GM12878 (cell line): ENCODE data around the gene MCM3AP. TPM values are rescaled to one million over a fixed set of nuclear protein-coding genes. Genes with fewer than 3 reads are reported as not detected.

Source experiments
- ATAC-seq: fragments of 200-7000 bp; cut with Tn5 transposase; 3 replicates; pipeline ENCODE4 v1.9.1; 2020; ENCODE audit warnings: mild to moderate bottlenecking, moderate library complexity
- BruUV-seq: library from RNA; stranded (reverse); fragments of 400-500 nt; replicated peaks from 2 replicates; lab custom pipeline; 2021; lab: Mats Ljungman, UMichigan
- CTCF ChIA-PET: fragments of 300-600 bp; sonication (Branson Sonifier 250); formaldehyde crosslinking; extraction: SDS; loops from one replicate; lab custom pipeline; 2021; ENCODE audit warnings: inconsistent platforms; lab: Yijun Ruan, JAX
- POLR2A ChIA-PET: fragments of 350-600 bp; formaldehyde crosslinking; extraction: SDS; loops from one replicate; lab custom pipeline; 2021; ENCODE audit warnings: inconsistent platforms; lab: Charles Lee
- RAD21 ChIA-PET: fragments of 300-600 bp; sonication (Branson Sonifier 250); formaldehyde crosslinking; loops from one replicate; lab custom pipeline; 2023; ENCODE audit warnings: antibody characterized with exemption; ENCODE audit not compliant: unreplicated experiment; lab: Charles Lee
- SMC1A ChIA-PET: fragments of 300-600 bp; sonication (Branson Sonifier 250); formaldehyde crosslinking; loops from one replicate; lab custom pipeline; 2023; ENCODE audit not compliant: unreplicated experiment, uncharacterized antibody; lab: Charles Lee
- DNase-seq: peaks from one replicate; pipeline ENCODE4 v3.0.0-alpha.2; 2011; ENCODE audit warnings: low read depth, low spot score
- FAIRE-seq: peaks from 3 replicates; lab custom pipeline; 2011; peaks lifted over from hg19 to GRCh38; lab: Jason Lieb, UNC
- H2AFZ ChIP-seq: 2 replicates; pipeline ENCODE4 v1.6.0; 2011; ENCODE audit warnings: low read depth, low read length, control low read depth; ENCODE audit not compliant: control insufficient read depth
- H3K27ac ChIP-seq: 2 replicates; pipeline ENCODE4 v1.5.1; 2011; ENCODE audit warnings: control low read depth; ENCODE audit not compliant: control insufficient read depth, insufficient read depth
- H3K27me3 ChIP-seq, 2 experiments: replicated peaks in 1 of 2; 2 replicates each; pipeline versions ENCODE4 v1.6.0 to v1.6.1; 2011; ENCODE audit warnings: low read length in 1 of 2; ENCODE audit not compliant: control insufficient read depth in 2 of 2, insufficient read depth in 2 of 2
- H3K36me3 ChIP-seq, 2 experiments: 2 replicates each; pipeline ENCODE4 v1.5.1; 2011; ENCODE audit warnings: low read length in 1 of 2; ENCODE audit not compliant: control insufficient read depth in 2 of 2, insufficient read depth in 2 of 2
- H3K4me1 ChIP-seq: 2 replicates; pipeline ENCODE4 v1.6.1; 2011; ENCODE audit warnings: mild to moderate bottlenecking, low read length, moderate library complexity, mixed read lengths; ENCODE audit not compliant: control insufficient read depth, insufficient read depth
- H3K4me2 ChIP-seq: 2 replicates; pipeline ENCODE4 v1.6.0; 2011; ENCODE audit warnings: control low read depth; ENCODE audit not compliant: control insufficient read depth, insufficient read depth
- H3K4me3 ChIP-seq: fragments of 200-600 bp; sonication (generic); 2 replicates; pipeline ENCODE4 v1.5.1; 2016
- H3K79me2 ChIP-seq: 2 replicates; pipeline ENCODE4 v1.6.0; 2011; ENCODE audit warnings: low read length; ENCODE audit not compliant: control insufficient read depth, insufficient read depth
- H3K9ac ChIP-seq: 2 replicates; pipeline ENCODE4 v1.8.0; 2011; ENCODE audit warnings: low read length, control low read depth, mixed read lengths; ENCODE audit not compliant: control insufficient read depth, insufficient read depth
- H3K9me3 ChIP-seq: replicated peaks from 3 replicates; pipeline ENCODE4 v1.5.1; 2011; ENCODE audit warnings: mild to moderate bottlenecking, low read length; ENCODE audit not compliant: control insufficient read depth, insufficient read depth
- H4K20me1 ChIP-seq: 2 replicates; pipeline ENCODE4 v1.6.0; 2011; ENCODE audit not compliant: control insufficient read depth, insufficient read depth
- ATF2 ChIP-seq: IDR thresholded peaks from 2 replicates; pipeline ENCODE4 v1.6.1; 2012; ENCODE audit warnings: low read length, inconsistent platforms
- BRCA1 ChIP-seq: IDR thresholded peaks from 2 replicates; pipeline ENCODE4 v1.6.1; 2011; ENCODE audit warnings: low read depth, low read length, improper control_type of control experiment
- DPF2 ChIP-seq: fragments of 450-650 bp; IDR thresholded peaks from 2 replicates; pipeline ENCODE4 v1.6.1; 2017; ENCODE audit warnings: mild to moderate bottlenecking
- PAX8 ChIP-seq: fragments of 450-650 bp; IDR thresholded peaks from 2 replicates; pipeline ENCODE4 v1.6.1; 2017; ENCODE audit warnings: mild to moderate bottlenecking, moderate library complexity
- SIX5 ChIP-seq: IDR thresholded peaks from 2 replicates; pipeline ENCODE4 v1.6.1; 2011; ENCODE audit warnings: mild to moderate bottlenecking, low read depth, low read length, moderate library complexity; ENCODE audit not compliant: severe bottlenecking
- SMARCA5 ChIP-seq: fragments of 450-650 bp; IDR thresholded peaks from 2 replicates; pipeline ENCODE4 v1.6.1; 2017; ENCODE audit warnings: mild to moderate bottlenecking
- SRF ChIP-seq, 2 experiments: IDR thresholded peaks; 2 replicates each; pipeline ENCODE4 v1.6.1; 2011; ENCODE audit warnings: low read depth in 2 of 2, low read length in 2 of 2, mild to moderate bottlenecking in 1 of 2, moderate library complexity in 1 of 2
- ZNF384 ChIP-seq: IDR thresholded peaks from 2 replicates; pipeline ENCODE4 v1.6.1; 2012; ENCODE audit warnings: low read depth, mild to moderate bottlenecking, low read length, improper control_type of control experiment, borderline replicate concordance
- ZNF622 ChIP-seq: fragments of 450-650 bp; IDR thresholded peaks from 2 replicates; pipeline ENCODE4 v1.6.1; 2017; ENCODE audit warnings: mild to moderate bottlenecking, inconsistent platforms
- WGBS: methylation state at CpG from one replicate; pipeline ENCODE4 v1.1.6; 2016; ENCODE audit warnings: low lambda C conversion rate; ENCODE audit not compliant: insufficient replicate concordance, insufficient coverage; ENCODE audit errors: missing lambda C conversion rate; 5-methylcytosine and 5-hydroxymethylcytosine counted together
- in situ Hi-C: fragments of 300-500 bp; cut with MboI; formaldehyde crosslinking; loops from 9 replicates; pipeline ENCODE4 v1.14.3; 2018; ENCODE audit warnings: mixed read lengths
- intact Hi-C: fragments of 100-400 bp; cut with micrococcal nuclease; formaldehyde crosslinking; loops from one replicate; pipeline ENCODE4 v1.14.2; 2022; ENCODE audit not compliant: unreplicated experiment
- polyA plus RNA-seq, 11 experiments: library from polyadenylated mRNA; depleted of rRNA in 4 of 11; unstranded in 6 of 11; stranded (reverse) in 5 of 11; fragments of >200 nt; fragmentation: Nextera tagmentation in 4 of 11; fragmentation: Illumina TruSeq in 1 of 11; extraction: Ambion mirVana in 4 of 11; extraction: Trizol in 1 of 11; gene quantifications; 1 replicate in 1 of 11; 2 replicates in 10 of 11; pipeline versions ENCODE4 v1.2.1 to v1.2.3, GENCODE V29; 2011 to 2016; ENCODE audit warnings: inconsistent platforms in 2 of 11, missing spikeins in 2 of 11, low read depth in 1 of 11
- total RNA-seq, 4 experiments: library from RNA; depleted of rRNA in 3 of 4; stranded (reverse); fragments of >200 nt in 3 of 4; fragmentation: Illumina TruSeq in 1 of 4; extraction: Trizol in 1 of 4; gene quantifications; 2 replicates each; pipeline versions ENCODE4 v1.2.1 to v1.2.3, GENCODE V29; 2013 to 2021

MCM3AP gene
- total and polyA plus RNA-seq, 10 of the 15 experiments (the other 5 are each of a cell fraction or from before 2014, with no cell fraction given), result 6.1 to 95.7 (median 47.0) TPM

- Histone ChIP-seq H3K27ac (no peak overlapping the region), H3K9ac (no peak overlapping the region), H3K4me1 (no peaks in the 10 kb centered on the region), H3K9me3 (no peaks in the 10 kb centered on the region), H3K36me3 (peaks cover 2 to 7% of the 10 kb centered on the region in 2 experiments; a peak in 3 of 4 replicates), H3K27me3 (no peaks in the 10 kb centered on the region), H4K20me1 (no peaks in the 10 kb centered on the region), H3K79me2 (no peaks in the 10 kb centered on the region), H3K4me3 (no peak overlapping the region), H2AFZ (no peak overlapping the region), H3K4me2 (no peak overlapping the region)
- ChIA-PET SMC1A (no interaction called here), POLR2A (no interaction called here), CTCF (no interaction called here), RAD21 (no interaction called here)
- DNase-seq (no peak), FAIRE-seq (no peak), ATAC-seq (no peak)
- in situ Hi-C loops (no loop called here), intact Hi-C loops (no loop called here)
- no TSS peak for BruUV-seq
- TF ChIP-seq DPF2 (no peak), PAX8 (no peak), SRF (IDR thresholded peaks at IDR 0.05; ENCODE audit: low read depth in 2 of 2, low read length in 2 of 2) (no peak), ZNF384 (no peak), SIX5 (no peak), ATF2 (no peak), SMARCA5 (no peak), BRCA1 (no peak), ZNF622 (no peak)
- WGBS, result over 99% methylated on average over 16 of the region's 16 CpGs
Observed at GRCh38 chr21:46205766-46206162, 79.6 kb downstream of the MCM3AP start.
